Endothelial cell of umbilical vein (primary cell): Measurements from ENCODE around the gene TMOD2. TPM values are rescaled to one million over a fixed set of nuclear protein-coding genes. Genes with fewer than 3 reads are reported as not detected.

Experiments used
- BruUV-seq: library from RNA; stranded (reverse); fragments of 400-500 nt; replicated peaks from 2 replicates; lab custom pipeline; 2021; lab: Mats Ljungman, UMichigan
- CTCF ChIA-PET: fragments of 300-600, 350-600 bp; sonication (Branson Sonifier 250); formaldehyde crosslinking; loops from one replicate; lab custom pipeline; 2021; ENCODE audit warnings: antibody characterized with exemption, inconsistent platforms; lab: Charles Lee
- POLR2A ChIA-PET: fragments of 300-600, 350-600 bp; sonication (Branson Sonifier 250); formaldehyde crosslinking; loops from one replicate; lab custom pipeline; 2021; ENCODE audit warnings: antibody characterized with exemption, inconsistent platforms; lab: Charles Lee
- DNase-seq: peaks from one replicate; pipeline ENCODE4 v3.0.0-alpha.2; 2011; ENCODE audit warnings: low read depth, low spot score
- FAIRE-seq: peaks from 2 replicates; lab custom pipeline; 2011; peaks lifted over from hg19 to GRCh38; lab: Jason Lieb, UNC
- H2AFZ ChIP-seq: 2 replicates; pipeline ENCODE4 v1.6.0; 2012; ENCODE audit warnings: low read depth, low read length, control low read depth, inconsistent platforms
- H3K27ac ChIP-seq: 2 replicates; pipeline ENCODE4 v1.5.1; 2011; ENCODE audit warnings: low read depth, mild to moderate bottlenecking, control low read depth, low read length, moderate library complexity; ENCODE audit not compliant: insufficient read depth
- H3K27me3 ChIP-seq, 2 experiments: 2 replicates each; pipeline versions ENCODE4 v1.6.0 to v1.6.1; 2011; ENCODE audit warnings: low read length in 2 of 2, mixed read lengths in 1 of 2; ENCODE audit not compliant: control insufficient read depth in 2 of 2, insufficient read depth in 2 of 2
- H3K36me3 ChIP-seq, 2 experiments: 2 replicates in 1 of 2; 3 replicates in 1 of 2; pipeline ENCODE4 v1.5.1; 2011; ENCODE audit warnings: low read length in 2 of 2, mild to moderate bottlenecking in 1 of 2, moderate library complexity in 1 of 2; ENCODE audit not compliant: control insufficient read depth in 2 of 2, insufficient read depth in 2 of 2; ENCODE audit errors: extremely low read depth in 1 of 2
- H3K4me1 ChIP-seq: 3 replicates; pipeline ENCODE4 v1.5.1; 2011; ENCODE audit warnings: mild to moderate bottlenecking, low read length; ENCODE audit not compliant: control insufficient read depth, insufficient read depth; ENCODE audit errors: extremely low read depth
- H3K4me2 ChIP-seq: 2 replicates; pipeline ENCODE4 v1.6.1; 2011; ENCODE audit warnings: low read length, control low read depth, mixed read lengths; ENCODE audit not compliant: insufficient read depth
- H3K4me3 ChIP-seq, 3 experiments: fragments of 200-600 bp in 1 of 3; sonication (generic), shearing (Covaris generic) in 1 of 3; replicated peaks in 1 of 3; 2 replicates each; pipeline ENCODE4 v1.5.1; 2011 to 2016; ENCODE audit warnings: control low read depth in 3 of 3, low read length in 3 of 3, mild to moderate bottlenecking in 2 of 3, inconsistent platforms in 1 of 3, low read depth in 1 of 3, moderate library complexity in 1 of 3; ENCODE audit not compliant: insufficient read depth in 1 of 3
- H3K79me2 ChIP-seq: 2 replicates; pipeline ENCODE4 v1.6.0; 2012; ENCODE audit warnings: low read length, inconsistent platforms; ENCODE audit not compliant: control insufficient read depth, insufficient read depth
- H3K9ac ChIP-seq: replicated peaks from 2 replicates; pipeline ENCODE3; 2011; ENCODE audit warnings: low read length, control low read depth; ENCODE audit not compliant: insufficient read depth; ENCODE audit errors: extremely low read depth
- H3K9me1 ChIP-seq: replicated peaks from 3 replicates; pipeline ENCODE4 v1.6.0; 2011; ENCODE audit warnings: mild to moderate bottlenecking, low read length; ENCODE audit not compliant: control insufficient read depth, insufficient read depth; ENCODE audit errors: extremely low read depth
- H3K9me3 ChIP-seq: replicated peaks from 2 replicates; pipeline ENCODE4 v1.5.1; 2012; ENCODE audit warnings: low read length, inconsistent platforms; ENCODE audit not compliant: control insufficient read depth, insufficient read depth
- H4K20me1 ChIP-seq: replicated peaks from 2 replicates; pipeline ENCODE3; 2011; ENCODE audit warnings: mild to moderate bottlenecking, low read length; ENCODE audit not compliant: control insufficient read depth, insufficient read depth; ENCODE audit errors: extremely low read depth
- EZH2 ChIP-seq: IDR thresholded peaks from 2 replicates; pipeline ENCODE4 v1.6.1; 2012; ENCODE audit warnings: borderline replicate concordance, low read depth, mild to moderate bottlenecking, moderate library complexity, low read length, inconsistent platforms; ENCODE audit not compliant: severe bottlenecking
- FOS ChIP-seq: IDR thresholded peaks from 2 replicates; pipeline ENCODE4 v1.6.1; 2011; ENCODE audit warnings: mild to moderate bottlenecking, low read length, moderate library complexity, borderline replicate concordance; ENCODE audit not compliant: insufficient read depth
- MYC ChIP-seq: IDR thresholded peaks from one replicate; pipeline ENCODE4 v1.6.1; 2011; ENCODE audit warnings: mild to moderate bottlenecking, low read depth, low read length
- POLR2A ChIP-seq: IDR thresholded peaks from 2 replicates; pipeline ENCODE4 v1.6.1; 2012; ENCODE audit warnings: low read depth, mild to moderate bottlenecking, control low read depth, low read length
- POLR2AphosphoS5 ChIP-seq: IDR thresholded peaks from 2 replicates; pipeline ENCODE4 v1.6.1; 2012; ENCODE audit warnings: low read depth, mild to moderate bottlenecking, control low read depth, low read length, moderate library complexity; ENCODE audit not compliant: insufficient read depth
- dilution Hi-C: fragments of 300-500 bp; cut with MboI; formaldehyde crosslinking; loops from one replicate; pipeline ENCODE4 v1.15.0; 2019; ENCODE audit warnings: low sequenced_read_pairs; ENCODE audit not compliant: extremely low pct_ligation_motif_present
- intact Hi-C: fragments of 100-400 bp; cut with micrococcal nuclease; formaldehyde crosslinking; loops from one replicate; pipeline ENCODE4 v1.10.0; 2022
- polyA plus RNA-seq, 4 experiments: library from polyadenylated mRNA; depleted of rRNA in 3 of 4; stranded (reverse) in 3 of 4; unstranded in 1 of 4; fragments of >200 nt; gene quantifications; 2 replicates each; pipeline versions ENCODE4 v1.2.1 to v1.2.3, GENCODE V29; 2011 to 2012; ENCODE audit warnings: missing spikeins in 1 of 4
- total RNA-seq: library from RNA; stranded (reverse); gene quantifications from 2 replicates; pipeline ENCODE4 v1.2.3, GENCODE V29; 2021
- TF ChIP-seq, protein P1 (sequence below), 2 donors: IDR thresholded peaks; 1 replicate in 1 of 2; 2 replicates in 1 of 2; pipeline ENCODE4 v1.5.1; 2011; ENCODE audit warnings: low read length in 2 of 2, mild to moderate bottlenecking in 2 of 2, moderate library complexity in 2 of 2, control low read depth in 1 of 2, inconsistent platforms in 1 of 2, low read depth in 1 of 2; ENCODE audit not compliant: insufficient read depth in 1 of 2; ENCODE audit errors: extremely low read depth in 1 of 2
- TF ChIP-seq, protein P2 (sequence below): IDR thresholded peaks from 2 replicates; pipeline ENCODE4 v1.6.1; 2011; ENCODE audit not compliant: insufficient read depth, insufficient read length

TMOD2 gene
- total and polyA plus RNA-seq, 2 donors (not counting 3 experiments of a cell fraction or from before 2014, with no cell fraction given): 0.46 to 2.7 TPM

DNA sequence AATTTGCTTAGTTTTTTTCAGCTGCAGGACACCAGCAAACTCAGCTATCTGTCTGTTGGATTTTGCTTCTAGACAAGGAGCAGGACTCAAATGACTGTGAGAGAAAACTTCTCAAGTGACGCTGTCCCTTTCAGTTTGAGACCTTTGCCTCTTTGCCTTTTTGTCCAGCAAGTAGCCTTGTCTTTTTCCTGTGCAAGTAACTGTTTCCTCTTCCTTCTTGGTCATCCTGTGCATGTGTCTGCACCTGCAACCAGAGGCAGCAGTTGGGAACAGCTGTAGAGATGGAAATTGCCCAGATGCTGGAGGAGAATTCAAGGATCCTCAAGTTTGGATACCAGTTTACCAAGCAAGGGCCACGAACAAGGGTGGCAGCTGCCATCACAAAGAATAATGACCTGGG, 54.7 kb downstream of the TMOD2 start:
- no peaks in the 10 kb centered on the region for H3K79me2 ChIP-seq
- H4K20me1 ChIP-seq: no peaks in the 10 kb centered on the region
- FAIRE-seq: peak; percentile 44
- H3K4me1 ChIP-seq: no peaks in the 10 kb centered on the region
- DNase-seq: no peak
- no peaks in the 10 kb centered on the region for H3K9me3 ChIP-seq
- no peak overlapping the region for H3K4me2 ChIP-seq
- ChIA-PET POLR2A (no interaction called here), CTCF (interaction anchor here (1.1 kb wide), 1 partner anchor 30 kb away, joined by 3 read pairs; no protein-coding TSS in a partner anchor)
- dilution Hi-C loops (no loop called here), intact Hi-C loops (no loop called here)
- H3K4me3 ChIP-seq: no peak overlapping the region
- H2AFZ ChIP-seq: no peak overlapping the region
- no peaks in the 10 kb centered on the region for H3K9me1 ChIP-seq
- BruUV-seq: no TSS peak
- H3K27ac ChIP-seq: no peak overlapping the region
- H3K9ac ChIP-seq: no peak overlapping the region
- no peaks in the 10 kb centered on the region for H3K36me3 ChIP-seq
- TF ChIP-seq POLR2A (no peak), POLR2AphosphoS5 (no peak), EZH2 (no peak), MYC (no peak), FOS (no peak)
- TF ChIP-seq, protein P1, sequence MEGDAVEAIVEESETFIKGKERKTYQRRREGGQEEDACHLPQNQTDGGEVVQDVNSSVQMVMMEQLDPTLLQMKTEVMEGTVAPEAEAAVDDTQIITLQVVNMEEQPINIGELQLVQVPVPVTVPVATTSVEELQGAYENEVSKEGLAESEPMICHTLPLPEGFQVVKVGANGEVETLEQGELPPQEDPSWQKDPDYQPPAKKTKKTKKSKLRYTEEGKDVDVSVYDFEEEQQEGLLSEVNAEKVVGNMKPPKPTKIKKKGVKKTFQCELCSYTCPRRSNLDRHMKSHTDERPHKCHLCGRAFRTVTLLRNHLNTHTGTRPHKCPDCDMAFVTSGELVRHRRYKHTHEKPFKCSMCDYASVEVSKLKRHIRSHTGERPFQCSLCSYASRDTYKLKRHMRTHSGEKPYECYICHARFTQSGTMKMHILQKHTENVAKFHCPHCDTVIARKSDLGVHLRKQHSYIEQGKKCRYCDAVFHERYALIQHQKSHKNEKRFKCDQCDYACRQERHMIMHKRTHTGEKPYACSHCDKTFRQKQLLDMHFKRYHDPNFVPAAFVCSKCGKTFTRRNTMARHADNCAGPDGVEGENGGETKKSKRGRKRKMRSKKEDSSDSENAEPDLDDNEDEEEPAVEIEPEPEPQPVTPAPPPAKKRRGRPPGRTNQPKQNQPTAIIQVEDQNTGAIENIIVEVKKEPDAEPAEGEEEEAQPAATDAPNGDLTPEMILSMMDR (IDR thresholded peaks at IDR 0.05; ENCODE audit: extremely low read depth in 1 of 2, insufficient read depth in 1 of 2, low read depth in 1 of 2, low read length in 2 of 2): no peak
- TF ChIP-seq, protein P2, sequence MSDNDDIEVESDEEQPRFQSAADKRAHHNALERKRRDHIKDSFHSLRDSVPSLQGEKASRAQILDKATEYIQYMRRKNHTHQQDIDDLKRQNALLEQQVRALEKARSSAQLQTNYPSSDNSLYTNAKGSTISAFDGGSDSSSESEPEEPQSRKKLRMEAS: no peak
- H3K27me3 ChIP-seq: peaks cover 0 to 2% of the 10 kb centered on the region in 2 experiments
